ENCODE measurements around the gene TLCD5. TPM values are rescaled to one million over a fixed set of nuclear protein-coding genes. Genes with fewer than 3 reads are reported as not detected.

Gene TLCD5
- total RNA-seq, 6 experiments from 2014 or later, result 7.8 to 10.2 (median 8.6) TPM

DNA sequence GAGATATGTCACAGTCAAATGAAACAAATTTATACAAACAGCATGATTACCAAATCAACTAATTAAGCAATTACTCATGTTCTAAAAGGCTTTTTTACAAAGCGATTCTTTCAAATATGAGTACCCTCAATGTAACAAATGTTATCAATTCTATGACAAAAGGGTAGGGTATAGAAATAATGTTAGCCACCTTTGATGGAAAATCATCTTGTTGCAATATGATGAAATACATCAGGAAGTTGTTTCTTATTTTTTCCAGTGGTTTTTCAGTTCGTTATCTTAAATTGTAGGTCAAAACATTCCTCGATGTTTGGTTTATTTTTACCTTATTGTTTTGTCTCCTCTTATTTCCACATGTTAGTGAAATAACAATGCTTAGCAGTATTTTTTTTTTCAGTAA is 17.6 kb downstream of the TLCD5 start:
- H3K4me1 Mint-ChIP-seq (ENCODE audit: low read depth), result peaks cover 78% of the 10 kb centered on the region
- TF ChIP-seq, protein P1, sequence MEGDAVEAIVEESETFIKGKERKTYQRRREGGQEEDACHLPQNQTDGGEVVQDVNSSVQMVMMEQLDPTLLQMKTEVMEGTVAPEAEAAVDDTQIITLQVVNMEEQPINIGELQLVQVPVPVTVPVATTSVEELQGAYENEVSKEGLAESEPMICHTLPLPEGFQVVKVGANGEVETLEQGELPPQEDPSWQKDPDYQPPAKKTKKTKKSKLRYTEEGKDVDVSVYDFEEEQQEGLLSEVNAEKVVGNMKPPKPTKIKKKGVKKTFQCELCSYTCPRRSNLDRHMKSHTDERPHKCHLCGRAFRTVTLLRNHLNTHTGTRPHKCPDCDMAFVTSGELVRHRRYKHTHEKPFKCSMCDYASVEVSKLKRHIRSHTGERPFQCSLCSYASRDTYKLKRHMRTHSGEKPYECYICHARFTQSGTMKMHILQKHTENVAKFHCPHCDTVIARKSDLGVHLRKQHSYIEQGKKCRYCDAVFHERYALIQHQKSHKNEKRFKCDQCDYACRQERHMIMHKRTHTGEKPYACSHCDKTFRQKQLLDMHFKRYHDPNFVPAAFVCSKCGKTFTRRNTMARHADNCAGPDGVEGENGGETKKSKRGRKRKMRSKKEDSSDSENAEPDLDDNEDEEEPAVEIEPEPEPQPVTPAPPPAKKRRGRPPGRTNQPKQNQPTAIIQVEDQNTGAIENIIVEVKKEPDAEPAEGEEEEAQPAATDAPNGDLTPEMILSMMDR (IDR thresholded peaks at IDR 0.05), result no peak
- DNase-seq, result no peak
- H3K27me3 Mint-ChIP-seq (ENCODE audit: insufficient read depth), result peaks cover 2% of the 10 kb centered on the region; the same call in 1 of the 2 replicates
- H3K36me3 Mint-ChIP-seq (ENCODE audit: low read depth), result peaks cover 10% of the 10 kb centered on the region
- H3K27ac Mint-ChIP-seq, result no peak overlapping the region
- H3K4me3 Mint-ChIP-seq, result no peak overlapping the region
- no peaks in the 10 kb centered on the region for H3K9me3 Mint-ChIP-seq

- Mint-ChIP-seq H3K9me3 (no peaks in the 10 kb centered on the region), H3K4me1 (ENCODE audit: low read depth) (peaks cover 80% of the 10 kb centered on the region), H3K36me3 (ENCODE audit: low read depth) (peaks cover 5% of the 10 kb centered on the region; the same call in 1 of the 2 replicates), H3K4me3 (no peak overlapping the region), H3K27ac (no peak overlapping the region), H3K27me3 (ENCODE audit: insufficient read depth) (peaks cover 2% of the 10 kb centered on the region; the same call in 1 of the 2 replicates)
- TF ChIP-seq, protein P1 (IDR thresholded peaks at IDR 0.05), result no peak
- DNase-seq, result no peak
These were observed 18.3 kb downstream of the TLCD5 start for GRCh38 chr11:120343429-120343828.

- peaks cover 79% of the 10 kb centered on the region for H3K4me1 Mint-ChIP-seq (ENCODE audit: low read depth)
- H3K4me3 Mint-ChIP-seq, result peak overlapping the region; percentile 16; the same call in 1 of the 2 replicates
- DNase-seq, result peak; percentile 40
- peaks cover 2% of the 10 kb centered on the region; the same call in 1 of the 2 replicates for H3K27me3 Mint-ChIP-seq (ENCODE audit: insufficient read depth)
- H3K36me3 Mint-ChIP-seq (ENCODE audit: low read depth), result peaks cover 5% of the 10 kb centered on the region; the same call in 1 of the 2 replicates
- H3K27ac Mint-ChIP-seq, result no peak overlapping the region
- TF ChIP-seq, protein P1 (IDR thresholded peaks at IDR 0.05), result no peak
- H3K9me3 Mint-ChIP-seq, result no peaks in the 10 kb centered on the region
These were observed 19.4 kb downstream of the TLCD5 start for GRCh38 chr11:120344302-120345004.

GRCh38 chr11:120346233-120346632 is 21.1 kb downstream of the TLCD5 start:
- Mint-ChIP-seq H3K9me3 (no peaks in the 10 kb centered on the region), H3K4me3 (no peak overlapping the region), H3K27me3 (ENCODE audit: insufficient read depth) (peaks cover 2% of the 10 kb centered on the region; the same call in 1 of the 2 replicates), H3K36me3 (ENCODE audit: low read depth) (peaks cover 5% of the 10 kb centered on the region; the same call in 1 of the 2 replicates), H3K4me1 (ENCODE audit: low read depth) (peaks cover 79% of the 10 kb centered on the region), H3K27ac (no peak overlapping the region)
- TF ChIP-seq, protein P1 (IDR thresholded peaks at IDR 0.05), result no peak
- DNase-seq, result no peak

DNA sequence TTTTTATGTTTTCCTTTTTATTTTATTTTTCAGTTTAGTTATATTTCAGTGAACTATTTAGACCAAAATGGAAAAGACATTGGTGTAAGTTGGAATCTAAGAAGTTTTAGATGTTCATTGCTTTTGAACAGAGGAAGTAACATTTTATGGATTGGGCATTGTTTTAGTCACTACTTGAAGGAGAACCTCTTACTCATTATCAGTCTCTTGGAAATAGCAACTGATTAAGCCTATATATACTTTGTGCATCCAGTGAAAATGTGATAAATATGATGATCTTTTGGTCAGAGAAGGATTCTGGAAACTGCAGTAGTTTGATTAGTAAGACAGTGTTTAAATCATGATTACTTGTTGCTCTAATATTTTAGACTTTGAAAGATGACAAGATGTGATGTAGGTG is 25.5 kb downstream of the TLCD5 start:
- Mint-ChIP-seq H3K27me3 (ENCODE audit: insufficient read depth) (no peaks in the 10 kb centered on the region), H3K36me3 (ENCODE audit: low read depth) (peaks cover 6% of the 10 kb centered on the region; the same call in 1 of the 2 replicates), H3K27ac (no peak overlapping the region), H3K9me3 (no peaks in the 10 kb centered on the region), H3K4me3 (no peak overlapping the region), H3K4me1 (ENCODE audit: low read depth) (peaks cover 66% of the 10 kb centered on the region)
- TF ChIP-seq, protein P1 (IDR thresholded peaks at IDR 0.05), result no peak
- DNase-seq, result no peak

Measured in HFFc6 (cell line).